ENCODE measurements around the gene POLR3G. TPM values are rescaled to one million over a fixed set of nuclear protein-coding genes. Genes with fewer than 3 reads are reported as not detected.

Gene POLR3G
- total RNA-seq, 1 experiment from 2014 or later, result 23.4 TPM

GRCh38 chr5:90550963-90551362 lies 76.3 kb downstream of the POLR3G start:
- in situ Hi-C loops (cut with HindIII; ENCODE audit: low pct_unique_long_range_greater_than_20kb, low sequenced_read_pairs), result no loop called here
- Histone ChIP-seq H3K4me1 (ENCODE audit: control insufficient read depth, insufficient read depth, low read length) (no peaks in the 10 kb centered on the region), H3K27me3 (ENCODE audit: control insufficient read depth, insufficient read depth, low read length) (peaks cover 49% of the 10 kb centered on the region), H3K4me3 (ENCODE audit: low read depth in 2 of 2, low read length in 2 of 2) (no peak overlapping the region), H3K27ac (ENCODE audit: low read length) (no peak overlapping the region), H3K36me3 (ENCODE audit: control insufficient read depth, insufficient read depth, low read length) (no peaks in the 10 kb centered on the region), H3K9me3 (ENCODE audit: control insufficient read depth, insufficient read depth, low read depth, low read length) (no peaks in the 10 kb centered on the region)
- POLR2A ChIA-PET, result no interaction called here
- DNase-seq (ENCODE audit: low read depth, low spot score) (no peak), ATAC-seq (no peak)
- no TSS peak for BruUV-seq (replicated peaks)
- TF ChIP-seq POLR2AphosphoS5 (IDR thresholded peaks at IDR 0.05; ENCODE audit: low read depth, low read length), result no peak
- TF ChIP-seq SIN3A (IDR thresholded peaks at IDR 0.05; ENCODE audit: borderline replicate concordance, insufficient read depth, low read depth, low read length), result no peak
- TF ChIP-seq TCF7L2 (IDR thresholded peaks at IDR 0.05; ENCODE audit: low read depth, low read length), result no peak
- TF ChIP-seq CTCF (IDR thresholded peaks at IDR 0.05), result no peak
- TF ChIP-seq REST (IDR thresholded peaks at IDR 0.05; ENCODE audit: insufficient read depth in 1 of 2, low read depth in 2 of 2, low read length in 1 of 2), result no peak
- intact Hi-C loops (cut with micrococcal nuclease; ENCODE audit: unreplicated experiment), result no loop called here
- CTCF ChIA-PET, result no interaction called here

- CTCF ChIA-PET, result no interaction called here
- TF ChIP-seq REST (IDR thresholded peaks at IDR 0.05; ENCODE audit: insufficient read depth in 1 of 2, low read depth in 2 of 2, low read length in 1 of 2) (no peak), SIN3A (IDR thresholded peaks at IDR 0.05; ENCODE audit: borderline replicate concordance, insufficient read depth, low read depth, low read length) (no peak), CTCF (IDR thresholded peaks at IDR 0.05) (no peak), TCF7L2 (IDR thresholded peaks at IDR 0.05; ENCODE audit: low read depth, low read length) (no peak), POLR2AphosphoS5 (IDR thresholded peaks at IDR 0.05; ENCODE audit: low read depth, low read length) (no peak)
- Histone ChIP-seq H3K9me3 (ENCODE audit: control insufficient read depth, insufficient read depth, low read depth, low read length) (no peaks in the 10 kb centered on the region), H3K4me1 (ENCODE audit: control insufficient read depth, insufficient read depth, low read length) (no peaks in the 10 kb centered on the region), H3K4me3 (ENCODE audit: low read depth in 2 of 2, low read length in 2 of 2) (no peak overlapping the region), H3K27ac (ENCODE audit: low read length) (no peak overlapping the region), H3K27me3 (ENCODE audit: control insufficient read depth, insufficient read depth, low read length) (peaks cover 50% of the 10 kb centered on the region), H3K36me3 (ENCODE audit: control insufficient read depth, insufficient read depth, low read length) (no peaks in the 10 kb centered on the region)
- ATAC-seq, result no peak
- intact Hi-C loops (cut with micrococcal nuclease; ENCODE audit: unreplicated experiment), result no loop called here
- POLR2A ChIA-PET, result no interaction called here
- BruUV-seq (replicated peaks), result no TSS peak
- in situ Hi-C loops (cut with HindIII; ENCODE audit: low pct_unique_long_range_greater_than_20kb, low sequenced_read_pairs), result no loop called here
- no peak for DNase-seq (ENCODE audit: low read depth, low spot score)
These were observed 76.7 kb downstream of the POLR3G start for GRCh38 chr5:90551376-90551775.
